Mucosa of stomach (tissue), 1 donor: ENCODE results near the gene MACROD1.

ENCODE experiments used
- H3K27me3 ChIP-seq: one replicate; pipeline ENCODE4 v1.7.0; 2013; ENCODE audit warnings: mild to moderate bottlenecking, low read length; ENCODE audit not compliant: control insufficient read depth, insufficient read depth
- H3K36me3 ChIP-seq: one replicate; pipeline ENCODE4 v1.7.0; 2013; ENCODE audit warnings: low read length; ENCODE audit not compliant: control insufficient read depth, insufficient read depth
- H3K4me1 ChIP-seq: one replicate; pipeline ENCODE4 v1.7.0; 2013; ENCODE audit warnings: mild to moderate bottlenecking, low read length; ENCODE audit not compliant: control insufficient read depth, insufficient read depth
- H3K4me3 ChIP-seq: one replicate; pipeline ENCODE4 v1.7.0; 2013; ENCODE audit warnings: low read length
- H3K9ac ChIP-seq: one replicate; pipeline ENCODE4 v1.7.0; 2013; ENCODE audit warnings: mild to moderate bottlenecking, low read length, moderate library complexity
- H3K9me3 ChIP-seq: one replicate; pipeline ENCODE4 v1.7.0; 2013; ENCODE audit warnings: mild to moderate bottlenecking, low read length, moderate library complexity; ENCODE audit not compliant: control insufficient read depth
- donor health status: Pancreatic carcinoma.

Gene MACROD1

GRCh38 chr11:64029773-64030172, 136.1 kb downstream of the MACROD1 start:
- Histone ChIP-seq H3K4me1 (peaks cover 13% of the 10 kb centered on the region), H3K27me3 (peaks cover 21% of the 10 kb centered on the region), H3K4me3 (no peak overlapping the region), H3K36me3 (no peaks in the 10 kb centered on the region), H3K9me3 (no peaks in the 10 kb centered on the region), H3K9ac (no peak overlapping the region)

- H3K36me3 ChIP-seq, result no peaks in the 10 kb centered on the region
- no peaks in the 10 kb centered on the region for H3K9me3 ChIP-seq
- no peak overlapping the region for H3K4me3 ChIP-seq
- peaks cover 13% of the 10 kb centered on the region for H3K4me1 ChIP-seq
- no peak overlapping the region for H3K9ac ChIP-seq
- H3K27me3 ChIP-seq, result peaks cover 11% of the 10 kb centered on the region
These were observed 137.4 kb downstream of the MACROD1 start for GRCh38 chr11:64028398-64029115.

- Histone ChIP-seq H3K36me3 (no peaks in the 10 kb centered on the region), H3K9me3 (no peaks in the 10 kb centered on the region), H3K4me3 (no peak overlapping the region), H3K9ac (no peak overlapping the region), H3K27me3 (peaks cover 8% of the 10 kb centered on the region), H3K4me1 (peaks cover 13% of the 10 kb centered on the region)
These were observed 138.1 kb downstream of the MACROD1 start for GRCh38 chr11:64027651-64028397.

- Histone ChIP-seq H3K4me3 (no peak overlapping the region), H3K4me1 (peaks cover 13% of the 10 kb centered on the region), H3K9ac (no peak overlapping the region), H3K36me3 (no peaks in the 10 kb centered on the region), H3K27me3 (peaks cover 8% of the 10 kb centered on the region), H3K9me3 (no peaks in the 10 kb centered on the region)
These were observed 139.2 kb downstream of the MACROD1 start for GRCh38 chr11:64026575-64027205.

- H3K9me3 ChIP-seq, result no peaks in the 10 kb centered on the region
- H3K27me3 ChIP-seq, result peaks cover 8% of the 10 kb centered on the region
- H3K36me3 ChIP-seq, result no peaks in the 10 kb centered on the region
- no peak overlapping the region for H3K9ac ChIP-seq
- H3K4me3 ChIP-seq, result no peak overlapping the region
- H3K4me1 ChIP-seq, result peaks cover 10% of the 10 kb centered on the region
These were observed 140.7 kb downstream of the MACROD1 start for GRCh38 chr11:64025205-64025604.

GRCh38 chr11:64023712-64024710, 141.9 kb downstream of the MACROD1 start:
- Histone ChIP-seq H3K36me3 (no peaks in the 10 kb centered on the region), H3K4me3 (no peak overlapping the region), H3K27me3 (peaks cover 9% of the 10 kb centered on the region), H3K9me3 (no peaks in the 10 kb centered on the region), H3K9ac (no peak overlapping the region), H3K4me1 (peaks cover 6% of the 10 kb centered on the region)

- Histone ChIP-seq H3K27me3 (peaks cover 3% of the 10 kb centered on the region), H3K4me3 (no peak overlapping the region), H3K9me3 (no peaks in the 10 kb centered on the region), H3K36me3 (no peaks in the 10 kb centered on the region), H3K4me1 (peaks cover 22% of the 10 kb centered on the region), H3K9ac (no peak overlapping the region)
These were observed 143.7 kb downstream of the MACROD1 start for GRCh38 chr11:64022125-64022784.

- Histone ChIP-seq H3K27me3 (peaks cover 3% of the 10 kb centered on the region), H3K9ac (no peak overlapping the region), H3K36me3 (no peaks in the 10 kb centered on the region), H3K4me1 (peaks cover 18% of the 10 kb centered on the region), H3K9me3 (no peaks in the 10 kb centered on the region), H3K4me3 (no peak overlapping the region)
These were observed 144.2 kb downstream of the MACROD1 start for GRCh38 chr11:64021757-64022093.

GRCh38 chr11:64020976-64021756, 144.7 kb downstream of the MACROD1 start:
- no peaks in the 10 kb centered on the region for H3K36me3 ChIP-seq
- H3K9ac ChIP-seq, result no peak overlapping the region
- H3K4me3 ChIP-seq, result no peak overlapping the region
- peaks cover 3% of the 10 kb centered on the region for H3K27me3 ChIP-seq
- no peaks in the 10 kb centered on the region for H3K9me3 ChIP-seq
- peaks cover 18% of the 10 kb centered on the region for H3K4me1 ChIP-seq

GRCh38 chr11:64019106-64020037, 146.5 kb downstream of the MACROD1 start:
- Histone ChIP-seq H3K36me3 (no peaks in the 10 kb centered on the region), H3K27me3 (peaks cover 3% of the 10 kb centered on the region), H3K9me3 (no peaks in the 10 kb centered on the region), H3K9ac (no peak overlapping the region), H3K4me1 (peaks cover 18% of the 10 kb centered on the region), H3K4me3 (no peak overlapping the region)
